NT2/D1 (cell line): Measurements from ENCODE around the gene SMIM12.

ENCODE experiments used
- SUZ12 ChIP-seq: IDR thresholded peaks from 2 replicates; pipeline ENCODE4 v1.6.1; 2011; ENCODE audit not compliant: insufficient read length, insufficient read depth; ENCODE audit errors: extremely low read depth
- ZNF274 ChIP-seq: IDR thresholded peaks from 2 replicates; pipeline ENCODE4 v1.6.1; 2011; ENCODE audit warnings: mild to moderate bottlenecking, low read depth, low read length

- TF ChIP-seq ZNF274 (no peak), SUZ12 (no peak)
These were observed 44.9 kb upstream of the SMIM12 start for GRCh38 chr1:34904236-34905097.
